GM15510 (cell line): ENCODE results near the gene PAXIP1.

Source experiments
- POLR2A ChIP-seq: IDR thresholded peaks from 3 replicates; pipeline ENCODE4 v1.6.1; 2011; ENCODE audit warnings: borderline replicate concordance; ENCODE audit not compliant: insufficient read length; ENCODE audit errors: extremely low read depth

The PAXIP1 gene

GRCh38 chr7:154911862-154912455, 91.0 kb downstream of the PAXIP1 start:
- TF ChIP-seq POLR2A: no peak

DNA sequence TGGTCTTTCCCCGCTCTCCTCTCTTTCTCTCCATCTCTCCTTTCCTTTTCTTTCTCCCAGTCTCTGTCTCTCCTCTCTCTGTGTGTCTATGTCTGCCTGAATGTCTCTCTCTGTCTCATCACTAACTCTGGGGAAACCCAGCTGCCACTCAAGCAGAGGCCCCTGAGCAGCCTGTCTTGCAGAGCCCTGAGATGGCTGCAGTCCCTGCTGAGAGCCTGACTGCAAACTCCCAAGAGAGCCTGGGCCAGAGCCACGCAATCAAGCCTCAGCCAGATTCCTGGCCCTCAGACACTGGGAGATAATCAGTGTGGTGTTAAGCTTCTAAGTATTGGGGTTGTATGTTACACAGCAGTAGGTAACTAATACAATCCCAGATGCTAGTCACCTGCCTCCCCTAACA, 91.5 kb downstream of the PAXIP1 start:
- no peak for TF ChIP-seq POLR2A

DNA sequence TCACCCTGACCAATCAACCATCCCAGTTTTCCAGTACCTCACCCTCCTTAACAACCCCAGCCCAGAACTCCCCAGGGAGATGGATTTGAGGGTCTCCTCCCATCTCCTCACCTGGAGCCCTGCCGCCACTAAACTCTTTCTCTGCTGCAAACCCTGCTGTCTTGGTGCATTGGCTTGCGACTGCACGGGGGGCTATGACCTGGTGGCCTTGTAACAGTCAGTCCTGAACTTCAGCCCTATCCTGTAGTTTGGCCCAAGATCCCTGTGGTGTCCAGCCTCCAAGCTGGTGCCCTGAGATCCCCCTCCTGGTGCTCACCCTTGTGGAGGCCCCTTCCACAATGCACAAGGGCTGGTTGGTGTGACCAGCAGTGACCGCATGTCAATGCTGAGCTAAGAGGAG, 91.9 kb downstream of the PAXIP1 start:
- TF ChIP-seq POLR2A: no peak

DNA sequence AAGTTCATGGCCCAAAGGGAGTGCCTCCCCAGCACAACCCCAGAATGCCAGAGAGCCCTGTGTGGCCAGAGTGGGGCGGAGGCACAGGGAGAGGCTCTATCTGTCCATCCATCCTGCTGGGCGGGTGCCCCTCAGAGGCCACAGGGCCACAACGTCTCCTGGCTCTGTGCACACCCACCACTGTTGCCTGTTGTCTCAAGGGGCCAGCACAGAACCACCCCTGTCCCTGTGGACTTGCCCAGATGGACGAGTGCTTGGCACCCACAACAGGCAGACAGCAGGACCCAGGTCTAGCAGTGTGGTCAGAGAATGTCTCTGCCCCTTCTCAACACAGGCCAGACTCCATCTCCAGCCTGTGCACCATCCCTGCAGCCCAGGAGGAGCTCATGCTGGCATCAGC, 92.8 kb downstream of the PAXIP1 start:
- TF ChIP-seq POLR2A: no peak

DNA sequence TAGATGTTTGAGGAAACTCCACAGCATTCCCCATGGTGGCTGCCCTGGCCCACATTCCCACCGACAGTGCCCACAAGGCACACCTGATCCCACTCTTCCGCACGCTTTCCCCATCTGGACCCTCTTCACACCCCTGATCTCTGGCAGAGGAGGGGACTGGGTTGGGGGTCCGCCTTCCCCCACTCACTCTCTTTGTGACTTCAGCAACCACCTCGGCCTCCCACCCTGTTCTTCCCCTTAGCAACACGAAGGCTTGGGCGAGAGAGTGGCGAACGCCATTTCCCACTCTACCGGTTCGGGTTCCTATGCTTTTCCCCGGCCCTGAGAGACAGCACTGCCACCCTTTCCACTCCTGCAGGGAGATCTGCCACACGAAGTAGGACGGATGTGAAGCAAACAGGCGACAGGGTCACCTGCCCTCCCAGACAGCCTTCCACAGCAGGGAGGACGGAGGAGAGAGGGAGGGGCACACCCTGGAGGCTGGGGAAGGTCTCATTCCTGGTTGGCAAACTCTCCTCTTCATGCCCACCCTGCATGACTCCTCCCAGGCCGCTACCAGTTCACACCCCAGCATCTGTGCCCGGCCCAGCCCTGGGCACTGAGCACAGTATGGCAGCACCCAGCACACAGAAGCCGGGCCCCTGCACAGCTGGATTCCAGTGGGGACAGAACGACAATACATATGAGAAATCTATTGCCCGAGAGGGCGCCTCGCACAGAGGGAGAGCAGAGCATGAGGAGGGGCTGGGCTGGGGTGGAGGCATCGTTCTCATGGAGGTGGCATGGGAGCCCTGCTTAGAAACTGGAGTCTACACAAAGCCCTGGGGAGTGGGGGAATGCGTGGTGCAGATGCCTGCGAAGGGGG, 93.5 kb downstream of the PAXIP1 start:
- TF ChIP-seq POLR2A: no peak

DNA sequence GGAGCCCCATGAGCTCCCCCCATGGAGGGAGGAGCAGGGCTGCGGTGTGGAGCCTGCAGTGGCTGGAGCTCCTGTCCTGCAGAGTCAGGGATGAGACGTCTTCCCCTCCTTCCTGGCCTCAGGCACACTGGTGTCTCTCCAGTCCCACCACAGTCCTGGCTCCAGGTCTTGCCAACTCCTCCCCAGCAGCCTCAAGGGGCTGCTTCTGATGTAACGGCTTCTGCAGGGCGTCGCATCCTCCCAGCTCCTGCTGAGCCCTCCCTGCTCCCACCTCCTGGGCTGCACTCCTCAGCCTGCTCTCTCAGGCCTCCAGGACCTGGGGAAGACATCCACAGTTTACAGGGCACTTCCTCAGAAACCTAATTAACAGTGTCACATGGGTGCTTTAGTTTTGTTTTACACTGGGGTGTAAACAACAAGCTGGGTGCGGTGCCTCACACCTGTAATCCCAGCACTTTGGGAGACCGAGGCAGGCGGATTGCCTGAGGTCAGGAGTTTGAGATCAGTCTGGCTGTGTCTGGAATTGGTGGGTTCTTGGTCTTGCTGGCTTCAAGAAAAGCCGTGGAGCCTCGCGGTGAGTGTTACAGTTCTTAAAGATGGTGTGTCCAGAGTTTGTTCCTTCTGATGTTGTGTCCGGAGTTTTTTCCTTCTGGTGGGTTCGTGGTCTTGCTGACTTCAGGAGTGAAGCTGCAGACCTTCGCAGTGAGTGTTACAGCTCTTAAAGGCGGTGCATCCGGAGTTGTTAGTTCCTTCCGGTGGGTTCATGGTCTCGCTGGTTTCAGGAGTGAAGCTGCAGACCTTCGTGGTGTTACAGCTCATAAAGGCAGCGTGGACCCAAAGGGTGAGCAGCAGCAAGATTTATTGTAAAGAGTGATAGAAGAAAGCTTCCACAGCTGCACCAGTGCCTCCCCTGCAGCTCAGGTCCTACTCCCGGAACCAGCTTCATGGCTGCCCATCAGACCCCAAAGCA, 95.0 kb downstream of the PAXIP1 start:
- no peak for TF ChIP-seq POLR2A

- no peak for TF ChIP-seq POLR2A
Observed at GRCh38 chr7:154906736-154907355, 96.1 kb downstream of the PAXIP1 start.

GRCh38 chr7:154906201-154906600, 96.7 kb downstream of the PAXIP1 start:
- no peak for TF ChIP-seq POLR2A

DNA sequence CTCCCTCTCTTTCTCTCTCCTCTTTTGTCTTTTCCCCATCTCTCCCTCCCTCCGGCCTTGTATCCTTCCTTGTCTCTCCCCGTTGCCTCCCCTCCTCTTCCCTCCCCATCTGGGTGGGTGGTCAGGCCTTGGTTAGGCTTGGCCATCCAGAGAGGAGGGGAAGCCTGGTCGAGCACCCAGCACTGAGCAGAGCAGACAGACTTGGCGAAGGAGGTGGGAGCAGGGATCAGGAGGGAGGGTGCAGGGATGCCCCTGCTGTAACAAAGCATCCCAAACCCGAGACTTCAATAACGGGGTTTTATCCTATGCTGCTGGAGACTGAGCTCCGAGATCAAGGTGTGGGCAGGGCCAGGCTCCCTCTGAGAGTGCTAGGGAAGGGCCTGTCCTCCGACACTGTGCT, 97.3 kb downstream of the PAXIP1 start:
- no peak for TF ChIP-seq POLR2A

GRCh38 chr7:154905146-154905545, 97.8 kb downstream of the PAXIP1 start:
- no peak for TF ChIP-seq POLR2A

GRCh38 chr7:154903083-154903731, 99.7 kb downstream of the PAXIP1 start:
- no peak for TF ChIP-seq POLR2A

DNA sequence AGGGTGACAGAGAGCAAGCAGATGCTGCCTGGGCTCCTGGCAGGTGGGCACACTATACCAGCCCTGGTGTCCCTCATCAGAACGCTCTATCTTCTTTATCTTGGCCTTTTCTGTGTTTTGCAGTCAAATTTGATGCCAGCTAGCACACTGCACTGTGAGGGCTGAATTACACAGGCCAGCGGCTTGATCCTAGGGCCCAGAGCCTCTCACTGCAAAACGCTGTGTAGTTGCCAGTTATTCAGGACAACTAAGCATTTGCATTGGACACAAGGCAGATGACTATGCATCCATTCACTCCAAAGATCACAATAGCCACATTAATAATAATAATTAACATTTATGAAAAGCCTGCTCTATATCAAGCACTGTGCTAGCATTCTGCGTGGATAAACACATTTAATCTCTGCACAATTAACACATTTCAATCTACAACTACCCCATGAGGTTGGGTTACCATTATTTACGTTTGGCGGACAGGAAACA, 100.3 kb downstream of the PAXIP1 start:
- no peak for TF ChIP-seq POLR2A

DNA sequence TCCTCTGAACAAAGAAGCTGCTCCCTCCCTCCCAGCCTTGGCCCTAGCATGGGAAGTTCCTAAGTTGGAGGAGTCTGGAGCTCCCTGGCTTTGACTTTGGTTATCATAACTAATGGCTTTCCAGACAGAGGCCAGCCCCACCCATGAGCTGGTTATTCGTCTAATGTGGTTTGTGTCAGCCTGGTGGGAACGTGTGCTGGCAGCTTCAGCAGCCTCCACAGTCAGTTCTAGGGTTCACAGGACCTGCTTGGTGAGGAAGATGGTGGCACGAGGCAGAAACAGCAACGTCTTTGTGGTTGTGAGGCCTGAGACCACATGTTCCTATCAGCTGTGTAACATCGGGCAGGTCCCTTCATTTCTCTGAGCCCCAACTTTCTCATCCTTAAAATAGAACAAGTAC, 103.1 kb downstream of the PAXIP1 start:
- no peak for TF ChIP-seq POLR2A
